Esophagus muscularis mucosa (tissue), 4 donors: ENCODE results near the gene DNAI2. TPM values are rescaled to one million over a fixed set of nuclear protein-coding genes. Genes with fewer than 3 reads are reported as not detected.
A peak's percentile ranks its signal among the peaks of the same experiment; 100 is the strongest.

Experiments
- DNase-seq: peaks from one replicate; pipeline ENCODE4 v3.0.0-alpha.2; 2017; ENCODE audit errors: extremely low spot score
- H3K27ac ChIP-seq, 4 donors: fragments of 200-600 bp; sonication (generic); replicated peaks in 1 of 4; 1 replicate in 3 of 4; 2 replicates in 1 of 4; pipeline ENCODE4 v1.5.1; 2016 to 2019; ENCODE audit warnings: mild to moderate bottlenecking in 1 of 4
- H3K27me3 ChIP-seq, 4 donors: fragments of 200-600 bp; sonication (generic); one replicate each; pipeline versions ENCODE4 v1.5.1 to v1.6.0; 2016 to 2019
- H3K36me3 ChIP-seq, 4 donors: fragments of 200-600 bp; sonication (generic); one replicate each; pipeline ENCODE4 v1.5.1; 2016 to 2019
- H3K4me1 ChIP-seq, 4 donors: fragments of 200-600 bp; sonication (generic); one replicate each; pipeline ENCODE4 v1.5.1; 2016 to 2019
- H3K4me3 ChIP-seq, 4 donors: fragments of 200-600 bp; sonication (generic); 1 replicate in 2 of 4; 2 replicates in 2 of 4; pipeline ENCODE4 v1.5.1; 2016 to 2019; ENCODE audit warnings: mild to moderate bottlenecking in 4 of 4, moderate library complexity in 1 of 4
- H3K9me3 ChIP-seq, 4 donors: fragments of 200-600 bp; sonication (generic); 1 replicate in 3 of 4; 2 replicates in 1 of 4; pipeline ENCODE4 v1.5.1; 2016 to 2019
- EP300 ChIP-seq: sonication (generic); formaldehyde crosslinking; IDR thresholded peaks from one replicate; pipeline ENCODE4 v1.6.1; 2017; ENCODE audit warnings: antibody characterized with exemption
- POLR2A ChIP-seq: fragments of 450-650 bp; IDR thresholded peaks from one replicate; pipeline ENCODE4 v1.6.1; 2017; ENCODE audit warnings: antibody characterized with exemption, moderate library complexity, mild to moderate bottlenecking, low read depth
- POLR2AphosphoS5 ChIP-seq, 2 donors: sonication (generic); formaldehyde crosslinking; IDR thresholded peaks; one replicate each; pipeline ENCODE4 v1.6.1; 2017; ENCODE audit warnings: antibody characterized with exemption in 2 of 2
- WGBS: methylation state at CpG from one replicate; pipeline ENCODE4 v1.1.5; 2018; 5-methylcytosine and 5-hydroxymethylcytosine counted together
- intact Hi-C: fragments of 100-400 bp; cut with DNase I; formaldehyde crosslinking; loops from one replicate; pipeline ENCODE4 v1.15.1; 2023
- total RNA-seq, 4 donors: library from RNA; depleted of rRNA; stranded (reverse); fragments of >200 nt; gene quantifications; one replicate each; pipeline versions ENCODE4 v1.1.0 to v1.2.1, GENCODE V29; 2016
- TF ChIP-seq, protein P1 (sequence below), 3 experiments: fragments of 200-600 bp in 2 of 3; fragments of 450-650 bp in 1 of 3; sonication (generic) in 2 of 3; IDR thresholded peaks; one replicate each; pipeline ENCODE4 v1.5.1; 2017 to 2019; ENCODE audit warnings: antibody characterized with exemption in 3 of 3, mild to moderate bottlenecking in 2 of 3, moderate library complexity in 1 of 3

The DNAI2 gene
- total RNA-seq, 4 donors from 2014 or later, result not detected

DNA sequence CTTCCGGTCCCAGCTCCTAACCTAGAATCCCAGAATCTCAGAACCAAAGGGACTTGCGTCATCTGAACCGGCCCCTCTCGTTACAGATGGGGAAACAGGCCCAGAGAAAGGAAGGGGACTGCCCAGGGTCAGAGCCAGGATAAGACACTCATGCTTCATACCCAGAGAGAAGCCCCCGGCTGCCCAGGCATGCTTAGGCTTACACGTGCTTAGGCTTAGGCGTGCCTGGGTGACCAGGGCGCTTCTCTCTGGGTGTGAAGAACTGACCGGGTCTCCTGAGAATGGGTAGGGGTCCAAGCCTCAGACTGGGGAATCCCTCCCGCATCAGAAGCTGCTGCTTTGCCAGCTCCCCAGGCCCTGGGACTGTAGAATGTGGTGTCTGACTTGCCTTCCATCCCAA lies 29.9 kb upstream of the DNAI2 start:
- 87% methylated on average over 10 of the region's 10 CpGs for WGBS
- peak overlapping the region in 1 of 4 donors; percentile 18 for H3K27ac ChIP-seq
- H3K4me1 ChIP-seq, result peaks cover 27 to 34% (median 31%) of the 10 kb centered on the region in 4 donors
- H3K4me3 ChIP-seq, result no peak overlapping the region
- TF ChIP-seq POLR2A (no peak), POLR2AphosphoS5 (IDR thresholded peaks at IDR 0.05) (no peak), EP300 (no peak)
- TF ChIP-seq, protein P1, sequence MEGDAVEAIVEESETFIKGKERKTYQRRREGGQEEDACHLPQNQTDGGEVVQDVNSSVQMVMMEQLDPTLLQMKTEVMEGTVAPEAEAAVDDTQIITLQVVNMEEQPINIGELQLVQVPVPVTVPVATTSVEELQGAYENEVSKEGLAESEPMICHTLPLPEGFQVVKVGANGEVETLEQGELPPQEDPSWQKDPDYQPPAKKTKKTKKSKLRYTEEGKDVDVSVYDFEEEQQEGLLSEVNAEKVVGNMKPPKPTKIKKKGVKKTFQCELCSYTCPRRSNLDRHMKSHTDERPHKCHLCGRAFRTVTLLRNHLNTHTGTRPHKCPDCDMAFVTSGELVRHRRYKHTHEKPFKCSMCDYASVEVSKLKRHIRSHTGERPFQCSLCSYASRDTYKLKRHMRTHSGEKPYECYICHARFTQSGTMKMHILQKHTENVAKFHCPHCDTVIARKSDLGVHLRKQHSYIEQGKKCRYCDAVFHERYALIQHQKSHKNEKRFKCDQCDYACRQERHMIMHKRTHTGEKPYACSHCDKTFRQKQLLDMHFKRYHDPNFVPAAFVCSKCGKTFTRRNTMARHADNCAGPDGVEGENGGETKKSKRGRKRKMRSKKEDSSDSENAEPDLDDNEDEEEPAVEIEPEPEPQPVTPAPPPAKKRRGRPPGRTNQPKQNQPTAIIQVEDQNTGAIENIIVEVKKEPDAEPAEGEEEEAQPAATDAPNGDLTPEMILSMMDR (IDR thresholded peaks at IDR 0.05), result no peak
- H3K9me3 ChIP-seq, result no peaks in the 10 kb centered on the region
- no peaks in the 10 kb centered on the region for H3K27me3 ChIP-seq
- DNase-seq, result no peak
- H3K36me3 ChIP-seq, result peaks cover 0 to 22% (median 0%) of the 10 kb centered on the region in 4 donors
- intact Hi-C loops, result no loop called here

DNA sequence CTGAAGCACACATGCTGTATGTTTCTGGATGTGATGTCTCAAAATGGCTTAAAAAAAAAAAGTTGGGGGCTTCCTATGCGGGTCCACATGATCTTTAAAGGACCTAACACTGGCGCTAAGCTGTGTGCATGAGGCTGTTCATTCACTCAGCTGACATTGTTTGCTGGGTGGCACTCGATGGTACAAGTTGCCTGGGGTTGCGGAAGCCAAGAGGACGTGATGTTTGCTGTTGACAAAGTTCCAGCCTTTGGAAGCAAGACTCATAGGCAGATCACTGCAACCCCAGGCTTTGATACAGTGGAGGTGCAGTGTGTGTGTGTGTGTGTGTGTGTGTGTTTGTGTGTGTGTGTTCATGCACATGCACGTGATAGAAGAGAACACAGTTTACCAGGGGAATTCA lies 29.5 kb upstream of the DNAI2 start:
- no peaks in the 10 kb centered on the region for H3K9me3 ChIP-seq
- peaks cover 27 to 34% (median 28%) of the 10 kb centered on the region in 4 donors for H3K4me1 ChIP-seq
- no peak for DNase-seq
- H3K36me3 ChIP-seq, result peaks cover 0 to 23% (median 0%) of the 10 kb centered on the region in 4 donors
- H3K27me3 ChIP-seq, result no peaks in the 10 kb centered on the region
- 87% methylated on average over 6 of the region's 6 CpGs for WGBS
- TF ChIP-seq POLR2AphosphoS5 (IDR thresholded peaks at IDR 0.05) (no peak), EP300 (no peak), POLR2A (no peak)
- TF ChIP-seq, protein P1 (IDR thresholded peaks at IDR 0.05), result no peak
- intact Hi-C loops, result no loop called here
- no peak overlapping the region for H3K4me3 ChIP-seq
- H3K27ac ChIP-seq, result peak overlapping the region in 1 of 4 donors; percentile 40

DNA sequence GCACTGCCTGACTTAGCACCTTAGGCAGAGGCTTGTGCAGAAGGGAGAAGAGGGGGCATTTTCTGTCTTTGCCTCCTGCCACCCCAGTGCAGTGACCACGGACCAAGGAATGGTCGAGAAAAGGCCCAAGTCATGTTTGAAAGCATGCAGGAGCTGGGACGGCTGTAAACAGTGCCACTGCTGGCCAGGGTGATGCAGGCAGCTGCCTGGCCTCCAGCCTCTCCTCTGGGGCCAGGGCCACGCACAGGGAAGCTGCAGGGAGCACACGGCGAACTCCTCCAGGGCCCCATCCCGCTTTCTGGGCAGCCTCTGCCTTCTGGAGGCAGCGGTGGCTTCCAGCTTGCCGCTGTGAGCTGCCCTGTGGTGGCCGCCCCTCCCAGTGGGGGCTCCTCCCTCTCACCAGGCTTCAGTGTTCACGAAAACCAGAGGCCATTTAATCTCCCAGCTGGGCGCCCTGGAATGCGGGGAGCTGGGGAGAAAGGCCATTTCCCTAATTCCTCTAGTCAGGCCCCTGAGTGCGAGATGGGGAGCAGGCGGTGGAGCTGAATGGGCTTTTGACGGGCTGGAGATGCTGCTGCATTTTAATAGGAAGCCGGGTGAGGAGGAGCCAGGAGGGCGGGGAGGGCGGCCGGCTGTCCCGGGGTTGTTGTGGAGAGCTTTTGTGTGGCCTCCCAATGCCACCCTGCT lies 28.7 kb upstream of the DNAI2 start:
- 87% methylated on average over 13 of the region's 21 CpGs for WGBS
- Histone ChIP-seq H3K4me3 (no peak overlapping the region), H3K9me3 (no peaks in the 10 kb centered on the region), H3K4me1 (peaks cover 26 to 32% (median 28%) of the 10 kb centered on the region in 4 donors), H3K36me3 (peaks cover 0 to 30% (median 3%) of the 10 kb centered on the region in 4 donors), H3K27ac (peak overlapping the region in 3 of 4 donors; percentile 40 to 55 (median 40)), H3K27me3 (no peaks in the 10 kb centered on the region)
- TF ChIP-seq POLR2A, result no peak
- TF ChIP-seq EP300, result no peak
- TF ChIP-seq, protein P1 (IDR thresholded peaks at IDR 0.05), result no peak
- no peak for TF ChIP-seq POLR2AphosphoS5 (IDR thresholded peaks at IDR 0.05)
- intact Hi-C loops, result no loop called here
- no peak for DNase-seq

DNA sequence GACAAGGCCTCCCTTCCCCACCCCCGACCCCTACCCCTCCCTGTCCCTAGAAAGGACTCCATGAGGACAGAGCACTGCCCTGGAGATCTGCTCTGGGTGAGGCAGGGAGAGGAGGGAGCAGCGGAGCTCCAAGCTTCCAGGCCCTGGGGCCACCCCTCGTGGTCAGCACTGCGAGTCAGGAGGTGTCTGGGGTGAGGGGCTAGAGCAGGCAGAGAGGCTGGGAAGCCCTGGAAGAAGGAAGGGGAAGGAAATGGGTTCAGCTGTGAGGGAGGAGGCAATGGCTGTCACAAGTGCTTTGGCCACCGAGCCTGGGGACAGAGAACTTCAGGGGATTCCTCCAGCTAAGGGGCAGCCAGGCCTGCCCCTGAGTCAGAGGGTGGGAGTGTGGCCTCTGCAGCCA lies 28.2 kb upstream of the DNAI2 start:
- H3K4me3 ChIP-seq, result no peak overlapping the region
- no peak for DNase-seq
- intact Hi-C loops, result no loop called here
- peaks cover 0 to 32% (median 5%) of the 10 kb centered on the region in 4 donors for H3K36me3 ChIP-seq
- peak overlapping the region in 3 of 4 donors; percentile 31 to 55 (median 41) for H3K27ac ChIP-seq
- TF ChIP-seq EP300 (no peak), POLR2AphosphoS5 (IDR thresholded peaks at IDR 0.05) (no peak), POLR2A (no peak)
- TF ChIP-seq, protein P1 (IDR thresholded peaks at IDR 0.05), result no peak
- no peaks in the 10 kb centered on the region for H3K9me3 ChIP-seq
- H3K4me1 ChIP-seq, result peaks cover 20 to 27% (median 22%) of the 10 kb centered on the region in 4 donors
- no peaks in the 10 kb centered on the region for H3K27me3 ChIP-seq
- 90% methylated on average over 4 of the region's 5 CpGs for WGBS
